Pancreas (tissue), 10 donors: ENCODE data around the gene SENP7. TPM values are rescaled to one million over a fixed set of nuclear protein-coding genes. Genes with fewer than 3 reads are reported as not detected.

ENCODE experiments used
- ATAC-seq, 4 donors: fragments of 200-7000 bp; cut with Tn5 transposase; one replicate each; pipeline versions ENCODE4 v1.8.0 to v1.9.1; 2020; ENCODE audit warnings: mild to moderate bottlenecking in 4 of 4, moderate library complexity in 4 of 4
- DNase-seq, 6 donors: peaks; one replicate each; pipeline ENCODE4 v3.0.0-alpha.2; 2020
- FAIRE-seq: peaks from 2 replicates; lab custom pipeline; 2012; peaks lifted over from hg19 to GRCh38; lab: Jason Lieb, UNC
- H3K27ac ChIP-seq, 4 donors: fragments of 200-600 bp; sonication (generic); 1 replicate in 3 of 4; 2 replicates in 1 of 4; pipeline versions ENCODE4 v1.5.0 to v1.8.0; 2020
- H3K27me3 ChIP-seq, 4 donors: fragments of 200-600 bp; one replicate each; pipeline ENCODE4 v1.8.0; 2021
- H3K36me3 ChIP-seq, 3 donors: fragments of 200-600 bp; sonication (generic) in 1 of 3; one replicate each; pipeline versions ENCODE4 v1.5.0 to v1.8.0; 2020 to 2021
- H3K4me1 ChIP-seq, 3 donors: fragments of 200-600 bp; one replicate each; pipeline ENCODE4 v1.8.0; 2021
- H3K4me3 ChIP-seq, 4 donors: fragments of 200-600 bp; sonication (generic) in 2 of 4; one replicate each; pipeline versions ENCODE4 v1.5.0 to v1.8.0; 2020 to 2021
- H3K9me3 ChIP-seq, 4 donors: fragments of 200-600 bp; one replicate each; pipeline ENCODE4 v1.8.0; 2021
- WGBS, 2 donors: extraction: QIAGEN DNeasy Blood & Tissue Kit; methylation state at CpG; one replicate each; pipeline ENCODE4 v1.1.7; 2013; 5-methylcytosine and 5-hydroxymethylcytosine counted together
- intact Hi-C, 3 donors: fragments of 100-400 bp; cut with DNase I; formaldehyde crosslinking; loops; one replicate each; pipeline versions ENCODE4 v1.11.1 to v1.14.2; 2022
- polyA plus RNA-seq, 2 donors: library from polyadenylated mRNA; stranded (reverse); fragments of 200-250 nt; gene quantifications; one replicate each; pipeline ENCODE4 v1.2.3, GENCODE V29; 2013
- total RNA-seq, 6 donors: library from RNA; stranded (reverse); fragmentation: NEBNext Ultra II Directional in 4 of 6; extraction: Animal tissue kit (Norgen Biotek cat#: 25700) in 4 of 6; gene quantifications; one replicate each; pipeline versions ENCODE4 v1.2.1 to v1.2.4, GENCODE V29; 2021 to 2023
- TF ChIP-seq, protein P1 (sequence below), 4 donors: fragments of 200-600 bp; sonication (generic) in 3 of 4; IDR thresholded peaks; one replicate each; pipeline versions ENCODE4 v1.5.0 to v1.8.0; 2021; ENCODE audit warnings: antibody characterized with exemption in 4 of 4
- donor health status: healthy with polysubstance abuse.
- donor health status: DM: no; HTN: no; CAD: no; lungs with moderate emphysema.
- donor health status: DM: no; HTN: no; CAD: no.
- donor health status: control.
- donor health status: control.
- donor health status: Bipolar disorder and iron deficiency.
- donor health status: DM: yes; HTN: yes; CAD: no.
- donor health status: DM: no; HTN: no; CAD: no.
- donor health status: DM: no; HTN: no; CAD: no.
- donor health status: DM: yes; HTN: yes; CAD: no.

SENP7 gene
- total and polyA plus RNA-seq, 8 donors: 5.7 to 13.7 (median 8.6) TPM

DNA sequence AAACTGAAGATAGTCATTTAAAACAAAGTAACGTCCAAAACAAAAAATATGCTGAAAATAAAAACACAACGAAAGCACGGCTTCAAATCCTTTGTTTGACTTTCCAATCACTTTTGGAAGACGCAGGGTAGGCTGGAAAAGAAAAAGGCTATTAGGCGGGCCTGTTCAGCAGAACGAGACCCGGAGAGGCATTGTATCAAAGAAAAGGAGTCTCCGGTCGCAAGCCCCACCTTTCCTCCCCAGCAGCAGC, 691 bp downstream of the SENP7 start:
- H3K36me3 ChIP-seq: no peaks in the 10 kb centered on the region
- peak overlapping the region; percentile 44 to 93 (median 82) for H3K27ac ChIP-seq
- TF ChIP-seq, protein P1, sequence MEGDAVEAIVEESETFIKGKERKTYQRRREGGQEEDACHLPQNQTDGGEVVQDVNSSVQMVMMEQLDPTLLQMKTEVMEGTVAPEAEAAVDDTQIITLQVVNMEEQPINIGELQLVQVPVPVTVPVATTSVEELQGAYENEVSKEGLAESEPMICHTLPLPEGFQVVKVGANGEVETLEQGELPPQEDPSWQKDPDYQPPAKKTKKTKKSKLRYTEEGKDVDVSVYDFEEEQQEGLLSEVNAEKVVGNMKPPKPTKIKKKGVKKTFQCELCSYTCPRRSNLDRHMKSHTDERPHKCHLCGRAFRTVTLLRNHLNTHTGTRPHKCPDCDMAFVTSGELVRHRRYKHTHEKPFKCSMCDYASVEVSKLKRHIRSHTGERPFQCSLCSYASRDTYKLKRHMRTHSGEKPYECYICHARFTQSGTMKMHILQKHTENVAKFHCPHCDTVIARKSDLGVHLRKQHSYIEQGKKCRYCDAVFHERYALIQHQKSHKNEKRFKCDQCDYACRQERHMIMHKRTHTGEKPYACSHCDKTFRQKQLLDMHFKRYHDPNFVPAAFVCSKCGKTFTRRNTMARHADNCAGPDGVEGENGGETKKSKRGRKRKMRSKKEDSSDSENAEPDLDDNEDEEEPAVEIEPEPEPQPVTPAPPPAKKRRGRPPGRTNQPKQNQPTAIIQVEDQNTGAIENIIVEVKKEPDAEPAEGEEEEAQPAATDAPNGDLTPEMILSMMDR (IDR thresholded peaks at IDR 0.05): no peak
- no peaks in the 10 kb centered on the region for H3K9me3 ChIP-seq
- WGBS, 2 donors: 0 to 1% methylated on average over 9 of the region's 9 CpGs
- H3K27me3 ChIP-seq: no peaks in the 10 kb centered on the region
- H3K4me3 ChIP-seq: peak overlapping the region; percentile 65 to 88 (median 80)
- peaks cover 0 to 3% (median 0%) of the 10 kb centered on the region in 3 donors for H3K4me1 ChIP-seq
- FAIRE-seq (no peak), DNase-seq (no peak), ATAC-seq (peak in 3 of 4 donors; percentile 55 to 72 (median 69))
- intact Hi-C loops: no loop called here

DNA sequence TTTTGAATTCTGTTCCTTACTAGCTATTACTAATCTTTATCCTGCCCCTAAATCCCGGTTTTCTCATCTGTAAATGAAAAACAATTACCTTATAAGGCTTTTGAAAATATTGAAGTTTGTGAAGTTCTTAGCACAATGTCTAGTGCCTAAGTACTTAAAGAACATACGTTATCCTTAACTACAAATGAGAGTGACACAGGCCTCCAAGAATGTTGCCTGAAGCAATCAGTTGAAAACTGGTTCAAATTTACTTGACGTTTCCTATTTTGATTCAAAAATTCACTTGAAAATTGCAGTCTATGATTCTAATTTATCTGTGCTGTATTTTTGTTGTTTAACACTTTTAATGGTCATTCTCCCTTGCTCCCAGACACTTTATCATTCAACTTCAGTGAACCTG, 3.2 kb downstream of the SENP7 start:
- no peak for FAIRE-seq
- ATAC-seq: no peak
- Histone ChIP-seq H3K36me3 (no peaks in the 10 kb centered on the region), H3K4me3 (no peak overlapping the region), H3K4me1 (peaks cover 0 to 3% (median 0%) of the 10 kb centered on the region in 3 donors), H3K27ac (no peak overlapping the region), H3K9me3 (no peaks in the 10 kb centered on the region), H3K27me3 (no peaks in the 10 kb centered on the region)
- no peak for DNase-seq
- WGBS, 2 donors: 85 to 91% methylated on average over 3 of the region's 3 CpGs
- TF ChIP-seq, protein P1 (IDR thresholded peaks at IDR 0.05): no peak
- intact Hi-C loops: no loop called here

DNA sequence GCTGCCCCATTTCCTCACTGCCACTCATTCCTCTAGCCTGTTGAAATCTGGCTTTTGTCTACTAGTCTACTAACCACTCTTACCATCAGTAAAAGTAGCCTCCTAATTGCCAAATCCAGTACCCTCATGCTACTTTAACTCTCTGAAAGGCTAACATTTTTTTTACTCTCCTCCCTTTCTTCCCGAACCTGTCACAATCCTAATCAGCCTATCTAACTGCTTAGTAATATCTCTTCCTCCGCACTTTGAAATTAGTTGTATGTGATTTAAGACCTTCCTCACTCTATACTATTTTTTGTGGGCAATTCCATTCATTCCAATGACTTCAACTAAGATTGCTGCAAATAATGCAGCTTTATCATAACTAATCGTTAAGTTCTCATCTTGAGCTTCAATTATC, 3.7 kb downstream of the SENP7 start:
- no peaks in the 10 kb centered on the region for H3K36me3 ChIP-seq
- ATAC-seq: no peak
- WGBS, 2 donors: 57 to 72% methylated on average over 3 of the region's 3 CpGs

DNA sequence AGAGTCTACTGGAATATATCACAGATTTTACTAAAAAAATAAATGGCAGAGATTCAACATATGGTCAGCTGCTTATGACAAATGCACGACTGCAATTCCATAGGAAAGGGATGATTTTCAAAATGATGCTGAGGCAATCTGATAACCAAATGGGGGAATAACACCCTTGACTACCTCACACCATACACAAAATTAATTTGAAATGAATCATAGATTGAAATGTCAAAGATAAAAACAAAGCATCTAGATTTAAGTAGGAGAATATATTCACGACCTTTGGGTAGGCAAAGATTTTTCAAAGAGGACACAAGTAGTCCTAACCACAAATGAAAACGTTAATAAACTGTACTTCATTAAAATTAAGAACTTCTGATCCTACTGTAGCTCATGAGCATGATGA, 11.2 kb downstream of the SENP7 start:
- intact Hi-C loops: no loop called here
- ATAC-seq: no peak
- no peak for FAIRE-seq
- Histone ChIP-seq H3K4me1 (no peaks in the 10 kb centered on the region), H3K4me3 (no peak overlapping the region), H3K27ac (no peak overlapping the region), H3K36me3 (no peaks in the 10 kb centered on the region), H3K27me3 (no peaks in the 10 kb centered on the region), H3K9me3 (no peaks in the 10 kb centered on the region)
- TF ChIP-seq, protein P1 (IDR thresholded peaks at IDR 0.05): no peak
- no peak for DNase-seq
- WGBS, 2 donors: 80 to 86% methylated on average over 3 of the region's 3 CpGs

More for the DNA sequence above, 3.7 kb downstream of the SENP7 start:
- TF ChIP-seq, protein P1 (IDR thresholded peaks at IDR 0.05): no peak
- Histone ChIP-seq H3K4me3 (no peak overlapping the region), H3K9me3 (no peaks in the 10 kb centered on the region), H3K27me3 (no peaks in the 10 kb centered on the region), H3K4me1 (peaks cover 0 to 3% (median 0%) of the 10 kb centered on the region in 3 donors), H3K27ac (no peak overlapping the region)
- FAIRE-seq (no peak), DNase-seq (no peak)
- intact Hi-C loops: no loop called here

DNA sequence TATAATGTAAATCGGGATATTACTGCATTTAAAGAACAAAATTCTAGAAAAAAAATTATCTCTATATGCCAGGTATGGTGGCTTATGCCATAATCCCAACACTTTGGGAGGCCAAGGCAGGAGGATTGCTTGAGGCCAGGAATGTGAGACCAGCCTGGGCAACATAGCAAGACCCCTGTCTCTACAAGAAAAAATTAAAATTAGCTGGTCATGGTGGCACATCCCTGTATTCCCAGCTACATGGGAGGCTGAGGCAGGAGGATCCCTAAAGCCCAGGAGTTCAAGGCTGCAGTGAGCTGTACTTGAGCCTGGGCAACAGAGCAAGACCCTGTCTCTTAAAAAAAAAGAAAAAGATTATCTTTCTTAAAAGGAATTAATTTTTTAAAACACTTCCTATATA, 12.8 kb downstream of the SENP7 start:
- Histone ChIP-seq H3K4me3 (no peak overlapping the region), H3K4me1 (no peaks in the 10 kb centered on the region), H3K27me3 (no peaks in the 10 kb centered on the region), H3K9me3 (no peaks in the 10 kb centered on the region), H3K27ac (no peak overlapping the region), H3K36me3 (no peaks in the 10 kb centered on the region)
- WGBS, 2 donors: 91 to 96% methylated on average over 1 of the region's 1 CpG
- FAIRE-seq: no peak
- intact Hi-C loops: no loop called here
- ATAC-seq: no peak
- TF ChIP-seq, protein P1 (IDR thresholded peaks at IDR 0.05): no peak
- no peak for DNase-seq
